Measurements from ENCODE around the gene XPNPEP1. TPM values are rescaled to one million over a fixed set of nuclear protein-coding genes. Genes with fewer than 3 reads are reported as not detected.
"Not testable (repeated sequence)": the region's sequence is repeated elsewhere in the genome, so short reads cannot be mapped to it uniquely, and the experiment has no call there.

XPNPEP1 gene
- total RNA-seq, 1 donor from 2014 or later: 94.6 TPM

DNA sequence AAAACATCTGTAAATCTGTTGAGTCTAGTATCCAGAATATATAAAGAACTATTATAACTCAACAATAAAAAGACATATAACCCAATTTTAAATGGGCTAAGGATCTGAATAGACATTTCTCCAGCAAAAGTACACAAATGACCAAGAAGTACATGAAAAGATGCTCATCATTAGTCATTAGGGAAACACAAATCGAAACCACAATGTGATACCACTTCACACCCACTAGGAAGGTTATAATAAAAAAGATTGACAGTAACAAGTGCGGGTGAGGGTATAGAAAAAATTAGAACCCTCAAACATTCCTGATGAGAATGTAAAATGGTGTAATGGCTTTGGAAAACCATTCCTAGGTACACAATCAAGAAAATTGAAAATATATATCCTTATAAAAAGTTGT lies 4.1 kb downstream of the XPNPEP1 start:
- DNase-seq (ENCODE audit: low read depth): no peak
- TF ChIP-seq, protein P1, sequence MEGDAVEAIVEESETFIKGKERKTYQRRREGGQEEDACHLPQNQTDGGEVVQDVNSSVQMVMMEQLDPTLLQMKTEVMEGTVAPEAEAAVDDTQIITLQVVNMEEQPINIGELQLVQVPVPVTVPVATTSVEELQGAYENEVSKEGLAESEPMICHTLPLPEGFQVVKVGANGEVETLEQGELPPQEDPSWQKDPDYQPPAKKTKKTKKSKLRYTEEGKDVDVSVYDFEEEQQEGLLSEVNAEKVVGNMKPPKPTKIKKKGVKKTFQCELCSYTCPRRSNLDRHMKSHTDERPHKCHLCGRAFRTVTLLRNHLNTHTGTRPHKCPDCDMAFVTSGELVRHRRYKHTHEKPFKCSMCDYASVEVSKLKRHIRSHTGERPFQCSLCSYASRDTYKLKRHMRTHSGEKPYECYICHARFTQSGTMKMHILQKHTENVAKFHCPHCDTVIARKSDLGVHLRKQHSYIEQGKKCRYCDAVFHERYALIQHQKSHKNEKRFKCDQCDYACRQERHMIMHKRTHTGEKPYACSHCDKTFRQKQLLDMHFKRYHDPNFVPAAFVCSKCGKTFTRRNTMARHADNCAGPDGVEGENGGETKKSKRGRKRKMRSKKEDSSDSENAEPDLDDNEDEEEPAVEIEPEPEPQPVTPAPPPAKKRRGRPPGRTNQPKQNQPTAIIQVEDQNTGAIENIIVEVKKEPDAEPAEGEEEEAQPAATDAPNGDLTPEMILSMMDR (IDR thresholded peaks at IDR 0.05; ENCODE audit: insufficient read depth, low read length, poor library complexity, severe bottlenecking): no peak
- H3K4me3 ChIP-seq (ENCODE audit: low read depth, low read length): no peak overlapping the region
- H3K36me3 ChIP-seq (ENCODE audit: control insufficient read depth, insufficient read depth, low read length): no peaks in the 10 kb centered on the region
- no peaks in the 10 kb centered on the region for H3K27me3 ChIP-seq (ENCODE audit: control insufficient read depth, insufficient read depth, low read length)

GRCh38 chr10:109918707-109919106 lies 4.6 kb downstream of the XPNPEP1 start:
- DNase-seq (ENCODE audit: low read depth); H3K27me3 ChIP-seq (ENCODE audit: control insufficient read depth, insufficient read depth, low read length); H3K4me3 ChIP-seq (ENCODE audit: low read depth, low read length); H3K36me3 ChIP-seq (ENCODE audit: control insufficient read depth, insufficient read depth, low read length): not testable (repeated sequence)

- DNase-seq (ENCODE audit: low read depth): no peak
- TF ChIP-seq, protein P1 (IDR thresholded peaks at IDR 0.05; ENCODE audit: insufficient read depth, low read length, poor library complexity, severe bottlenecking): no peak
- H3K4me3 ChIP-seq (ENCODE audit: low read depth, low read length): no peak overlapping the region
- H3K36me3 ChIP-seq (ENCODE audit: control insufficient read depth, insufficient read depth, low read length): peaks cover 2% of the 10 kb centered on the region
- no peaks in the 10 kb centered on the region for H3K27me3 ChIP-seq (ENCODE audit: control insufficient read depth, insufficient read depth, low read length)
These were observed 7.7 kb downstream of the XPNPEP1 start for GRCh38 chr10:109915566-109915965.

DNA sequence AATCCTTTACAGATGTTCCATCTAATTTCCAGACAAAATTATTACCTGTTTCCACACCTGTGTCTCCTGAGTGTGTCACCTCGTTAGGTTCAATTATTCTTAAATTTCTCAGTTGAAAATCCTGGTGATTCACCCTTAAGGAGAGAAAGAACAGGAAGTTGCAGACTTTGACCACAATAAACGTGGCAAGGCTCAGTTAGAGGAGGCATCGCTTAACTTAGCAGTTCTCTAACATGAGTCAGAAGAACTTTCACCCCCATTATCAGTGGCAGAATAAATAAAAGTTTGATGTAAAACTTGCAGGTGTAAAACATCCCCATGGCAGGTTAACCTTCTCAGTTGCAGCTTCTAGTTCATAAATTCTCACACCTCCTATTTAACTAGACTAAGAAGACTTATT lies 8.3 kb downstream of the XPNPEP1 start:
- TF ChIP-seq, protein P1 (IDR thresholded peaks at IDR 0.05; ENCODE audit: insufficient read depth, low read length, poor library complexity, severe bottlenecking): no peak
- peak; percentile 86 for DNase-seq (ENCODE audit: low read depth)
- H3K4me3 ChIP-seq (ENCODE audit: low read depth, low read length): no peak overlapping the region
- no peaks in the 10 kb centered on the region for H3K27me3 ChIP-seq (ENCODE audit: control insufficient read depth, insufficient read depth, low read length)
- H3K36me3 ChIP-seq (ENCODE audit: control insufficient read depth, insufficient read depth, low read length): peaks cover 2% of the 10 kb centered on the region

GRCh38 chr10:109913306-109913892 lies 9.9 kb downstream of the XPNPEP1 start:
- TF ChIP-seq, protein P1 (IDR thresholded peaks at IDR 0.05; ENCODE audit: insufficient read depth, low read length, poor library complexity, severe bottlenecking): no peak
- DNase-seq (ENCODE audit: low read depth): no peak
- Histone ChIP-seq H3K27me3 (ENCODE audit: control insufficient read depth, insufficient read depth, low read length) (no peaks in the 10 kb centered on the region), H3K36me3 (ENCODE audit: control insufficient read depth, insufficient read depth, low read length) (peaks cover 2% of the 10 kb centered on the region), H3K4me3 (ENCODE audit: low read depth, low read length) (no peak overlapping the region)

DNA sequence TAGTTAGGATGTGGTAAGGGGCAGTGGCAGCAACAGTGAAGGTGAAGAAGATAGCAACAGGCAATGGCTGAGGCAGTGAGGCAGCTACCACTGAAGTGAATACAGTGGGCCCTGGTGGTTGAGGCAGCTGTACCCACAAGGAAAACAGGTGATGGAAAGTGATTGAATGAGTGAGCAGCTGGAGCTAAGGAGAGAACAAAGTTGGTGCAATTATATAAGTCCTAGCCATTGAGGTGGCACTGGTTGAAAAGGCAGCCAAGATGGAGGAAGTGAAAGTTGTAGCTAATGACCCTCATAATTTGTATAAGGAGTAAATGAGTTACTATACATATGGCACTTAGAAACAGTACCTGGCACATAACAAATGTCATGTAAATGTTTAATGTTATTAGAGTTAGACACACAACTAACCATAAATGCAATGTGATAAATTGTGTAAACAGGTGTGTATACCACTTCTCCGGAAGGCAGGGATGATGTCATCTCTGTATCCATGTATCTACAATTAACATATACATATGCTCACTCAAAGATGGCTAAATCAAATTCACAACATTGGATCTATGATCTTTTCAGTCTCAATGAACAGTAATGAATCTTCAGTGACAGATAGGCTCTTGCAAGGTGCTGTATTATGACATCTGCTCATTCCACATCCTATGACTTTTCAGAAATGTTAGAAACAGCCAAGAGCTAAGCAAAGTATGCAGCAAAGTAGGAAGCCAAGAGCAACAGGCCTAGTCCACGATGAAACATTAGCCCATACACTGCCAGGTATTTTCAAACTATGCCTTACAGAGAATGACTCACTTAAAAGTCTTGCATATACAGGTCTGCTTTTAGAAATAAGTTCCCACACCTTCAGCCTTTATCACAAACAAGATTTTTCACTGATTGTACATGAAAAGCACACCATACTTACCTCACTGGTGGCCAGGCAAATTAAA lies 10.7 kb downstream of the XPNPEP1 start:
- peaks cover 2% of the 10 kb centered on the region for H3K36me3 ChIP-seq (ENCODE audit: control insufficient read depth, insufficient read depth, low read length)
- no peak for DNase-seq (ENCODE audit: low read depth)
- no peak overlapping the region for H3K4me3 ChIP-seq (ENCODE audit: low read depth, low read length)
- H3K27me3 ChIP-seq (ENCODE audit: control insufficient read depth, insufficient read depth, low read length): no peaks in the 10 kb centered on the region
- TF ChIP-seq, protein P1 (IDR thresholded peaks at IDR 0.05; ENCODE audit: insufficient read depth, low read length, poor library complexity, severe bottlenecking): no peak

Data from kidney epithelial cell (primary cell).